ENCODE measurements around the gene VANGL1.
"Not testable (repeated sequence)": the region's sequence is repeated elsewhere in the genome, so short reads cannot be mapped to it uniquely, and the experiment has no call there.

The VANGL1 gene

DNA sequence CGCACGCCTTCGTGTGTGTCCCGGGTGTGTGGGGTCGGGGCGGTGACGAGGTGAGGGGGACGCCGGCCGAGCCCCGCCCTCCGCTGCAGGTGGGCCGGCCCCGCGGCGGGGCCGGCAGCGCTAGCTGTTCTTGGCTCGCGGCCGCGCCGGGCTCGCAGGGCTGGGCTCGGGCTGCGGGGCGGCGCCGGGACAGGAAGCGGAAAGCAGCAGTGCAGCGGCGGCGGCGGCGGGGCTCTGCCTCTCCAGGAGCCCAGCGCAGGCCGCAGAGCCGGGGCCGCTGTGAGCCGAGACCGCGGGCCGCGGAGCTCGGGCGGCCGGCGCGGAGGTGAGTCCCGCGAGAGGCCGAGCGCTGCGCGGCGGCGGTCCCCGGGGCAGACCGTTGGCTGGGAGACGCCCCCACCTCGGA lies at the start of gene VANGL1:
Gene VANGL1 (plus strand): TSS at position 209 of the 406 bp plus-strand sequence. CDS start 9,444 bp downstream, outside the sequence.
- peak; percentile 48 for DNase-seq (ENCODE audit: insufficient read length, low spot score)
- FAIRE-seq, result no peak

DNA sequence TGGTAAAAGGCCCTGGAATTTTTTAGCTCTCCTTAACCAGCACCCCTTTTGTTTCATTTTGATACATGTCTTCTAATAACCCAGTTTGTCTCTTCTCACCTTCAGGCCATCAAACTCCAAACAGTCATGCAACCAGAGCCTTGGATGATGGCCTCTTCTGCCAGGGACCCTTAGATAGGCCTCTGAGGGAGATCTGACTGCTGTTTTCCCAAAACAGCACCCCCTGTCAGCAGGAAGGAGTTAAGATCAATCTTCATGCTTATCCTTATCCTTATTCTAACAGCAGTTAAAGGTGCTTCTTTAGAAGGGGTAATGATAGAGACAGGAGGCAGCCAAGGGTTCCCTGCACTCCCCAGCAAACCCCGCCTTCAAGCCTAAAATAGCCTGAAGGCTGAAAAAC lies 49.5 kb upstream of the VANGL1 start:
- DNase-seq (ENCODE audit: insufficient read length, low spot score) (no peak), FAIRE-seq (no peak)

DNA sequence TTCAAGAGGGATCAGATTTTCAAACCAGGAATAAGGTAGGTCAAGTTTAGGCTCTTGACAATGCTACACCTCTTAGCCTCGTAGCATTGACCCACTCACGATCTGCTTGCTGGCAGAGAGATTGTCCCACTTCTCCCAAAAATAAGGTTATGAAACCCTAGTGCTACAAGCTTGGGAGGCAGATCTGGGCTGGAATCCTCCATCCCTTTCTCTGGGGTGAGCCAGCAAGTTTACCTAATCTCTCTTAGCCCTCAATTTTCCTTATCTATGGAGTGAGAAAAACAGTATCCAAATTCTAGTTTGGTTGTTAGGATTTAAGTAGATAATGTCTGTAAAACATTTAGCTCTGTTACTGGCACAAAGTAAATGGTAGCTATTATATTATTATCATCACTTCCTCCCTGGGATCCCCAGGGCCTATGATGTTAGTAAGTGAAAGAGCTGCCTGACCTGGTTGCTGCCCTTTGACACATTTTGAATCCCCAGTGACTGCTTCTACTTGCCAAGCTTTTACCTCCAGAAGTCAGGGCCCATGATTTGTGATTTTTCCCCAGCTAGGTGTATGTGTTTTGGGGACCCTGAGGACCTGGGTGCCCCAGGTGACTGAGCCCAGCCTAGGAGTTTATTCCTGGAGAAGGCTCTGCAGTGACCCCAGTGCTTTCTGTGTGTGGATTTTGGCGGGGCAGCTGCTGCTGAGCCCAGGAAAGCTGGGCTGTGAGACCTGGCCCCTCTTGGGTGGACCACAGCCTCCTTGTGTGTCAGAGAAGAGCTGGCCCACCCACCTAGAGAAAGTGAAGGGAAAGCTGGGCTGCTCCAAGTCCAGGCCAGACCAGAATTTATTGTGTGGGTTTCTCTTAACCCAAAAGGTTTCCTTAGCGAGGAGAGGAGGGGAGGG lies 48.2 kb upstream of the VANGL1 start:
- no peak for DNase-seq (ENCODE audit: insufficient read length, low spot score)
- FAIRE-seq, result no peak

- no peak for FAIRE-seq
- no peak for DNase-seq (ENCODE audit: insufficient read length, low spot score)
These were observed 47.2 kb upstream of the VANGL1 start for GRCh38 chr1:115594600-115594999.

DNA sequence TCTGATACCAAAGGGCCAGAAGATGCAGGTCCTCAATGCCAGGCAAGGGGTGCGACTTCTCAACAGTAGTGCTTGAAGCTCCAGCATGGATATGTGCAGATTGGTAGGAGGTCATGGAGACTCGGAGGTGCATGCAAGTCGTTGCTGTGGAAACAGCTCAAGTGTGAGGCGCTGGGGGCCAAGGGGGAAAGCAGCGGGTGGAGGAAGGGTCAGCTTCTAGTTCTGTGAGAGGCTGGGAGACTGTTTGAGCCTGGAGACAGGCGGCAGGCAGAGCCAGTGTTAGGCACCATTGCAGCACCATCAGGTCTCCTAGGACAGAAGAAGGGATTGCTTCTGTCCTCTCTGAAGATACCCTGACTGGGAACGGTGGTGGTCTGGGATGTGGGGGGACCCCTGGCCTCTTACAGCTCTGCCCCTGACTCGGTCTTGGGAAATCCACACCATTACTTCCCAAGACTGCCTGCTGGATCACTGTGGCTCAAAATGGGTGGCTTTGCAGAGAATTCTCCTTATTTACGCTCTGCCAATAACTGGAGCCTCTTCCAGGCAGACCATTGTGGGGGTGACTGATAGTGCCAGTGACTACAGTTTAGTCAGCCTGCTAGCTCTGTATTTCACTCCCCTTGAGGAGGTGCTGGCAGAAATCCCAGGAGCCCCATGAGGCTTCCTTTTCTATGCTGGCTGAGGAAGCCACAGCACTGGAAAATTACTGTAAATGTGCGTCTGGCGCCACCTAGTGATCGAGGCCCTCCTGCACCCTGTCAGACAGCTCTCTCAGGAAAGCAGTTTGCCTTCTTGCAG lies 46.3 kb upstream of the VANGL1 start:
- DNase-seq (ENCODE audit: insufficient read length, low spot score) (peak; percentile 69), FAIRE-seq (peak; percentile 75)

DNA sequence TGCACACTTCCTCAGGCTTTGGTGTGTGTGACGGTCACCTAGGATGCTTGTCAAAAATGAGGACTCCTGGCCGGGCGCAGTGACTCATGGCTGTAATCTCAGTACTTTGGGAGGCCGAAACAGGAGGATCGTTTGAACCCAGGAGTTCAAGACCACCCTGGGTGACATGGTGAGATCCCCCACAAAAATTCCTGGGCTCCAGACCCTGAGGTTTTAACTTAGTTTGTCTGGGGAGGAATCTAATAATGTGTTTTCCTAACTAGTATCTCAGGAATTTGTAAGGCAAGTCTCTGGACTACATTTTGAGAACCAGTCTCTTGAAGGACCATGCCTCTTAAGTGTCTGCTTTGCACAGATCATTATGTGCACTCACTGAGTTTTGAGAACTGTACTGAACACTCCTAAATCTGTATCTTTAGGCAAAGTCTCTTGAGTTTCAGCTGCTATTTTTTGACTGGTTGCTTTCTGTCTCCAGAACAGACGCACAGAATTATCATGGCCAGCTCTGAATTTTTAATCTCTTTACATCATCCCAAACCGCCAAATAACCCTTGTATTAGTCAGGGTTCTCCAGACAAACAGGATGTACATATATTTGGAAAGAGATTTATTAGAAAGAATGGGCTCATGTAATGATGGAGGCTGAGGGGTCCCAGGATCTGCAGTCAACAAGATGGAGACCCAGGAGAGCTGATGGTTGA lies 45.5 kb upstream of the VANGL1 start:
- FAIRE-seq, result no peak
- no peak for DNase-seq (ENCODE audit: insufficient read length, low spot score)

DNA sequence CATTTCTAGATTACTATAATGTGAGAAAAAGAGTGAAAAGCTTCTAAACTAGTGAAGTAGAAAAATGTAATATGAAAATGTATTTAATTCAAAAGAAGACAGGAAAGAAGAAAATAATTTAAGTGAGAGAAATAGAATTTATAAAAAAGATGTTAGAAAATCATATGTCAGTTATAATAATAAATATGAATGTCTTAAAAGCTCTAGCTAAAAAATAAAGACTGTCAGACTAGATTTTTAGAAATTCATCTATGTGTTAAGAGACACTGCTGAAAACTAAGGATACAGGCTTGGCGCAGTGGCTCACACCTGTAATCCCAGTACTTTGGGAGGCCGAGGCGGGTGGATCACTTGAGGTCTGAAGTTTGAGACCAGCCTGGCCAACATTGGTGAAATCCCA lies 37.3 kb upstream of the VANGL1 start:
- no peak for FAIRE-seq

DNA sequence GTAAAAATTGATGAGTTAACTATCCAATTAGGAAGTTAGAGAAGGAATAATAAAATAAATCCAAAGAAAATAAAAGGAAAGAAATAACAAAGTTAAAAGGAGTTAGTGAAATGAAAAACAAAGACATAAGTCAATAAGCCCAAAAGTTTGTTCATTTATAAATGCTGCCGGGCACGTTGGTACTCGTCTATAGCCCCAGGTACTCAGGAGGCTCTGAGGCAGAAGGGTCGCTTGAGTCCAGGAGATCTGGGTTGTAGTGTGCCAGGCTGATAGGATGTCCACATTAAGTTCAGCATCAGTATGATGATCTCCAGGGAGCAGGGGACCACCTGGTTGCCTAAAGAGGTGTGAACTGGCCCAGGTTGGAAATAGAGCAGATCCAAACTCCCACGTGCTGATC lies 35.5 kb upstream of the VANGL1 start:
- DNase-seq (ENCODE audit: insufficient read length, low spot score) (no peak), FAIRE-seq (no peak)

More for the DNA sequence above, 37.3 kb upstream of the VANGL1 start:
- DNase-seq (ENCODE audit: insufficient read length, low spot score), result no peak

- no peak for DNase-seq (ENCODE audit: insufficient read length, low spot score)
These were observed 32.7 kb upstream of the VANGL1 start for GRCh38 chr1:115609021-115609420.

GRCh38 chr1:115613767-115614166 lies 28.0 kb upstream of the VANGL1 start:
- DNase-seq (ENCODE audit: insufficient read length, low spot score) (no peak), FAIRE-seq (no peak)

More at GRCh38 chr1:115609021-115609420, 32.7 kb upstream of the VANGL1 start:
- FAIRE-seq, result no peak

DNA sequence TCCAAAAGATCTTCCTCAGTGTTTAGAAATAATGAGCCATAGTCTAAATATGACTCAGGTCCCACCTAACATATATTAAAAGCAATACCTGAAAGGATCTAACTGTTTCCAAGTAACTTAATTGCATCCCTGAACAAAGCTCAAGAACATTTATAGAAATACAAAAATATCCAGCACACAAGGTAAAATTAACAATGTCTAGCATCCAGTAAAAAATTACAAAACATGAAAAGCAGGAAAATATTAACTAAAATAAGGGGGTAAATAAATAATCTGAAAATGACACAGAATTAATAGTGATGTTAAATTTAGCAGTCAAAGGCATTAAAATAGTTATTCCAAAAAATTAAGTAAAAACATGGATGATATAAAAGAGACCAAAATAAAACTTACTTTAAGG lies 21.3 kb upstream of the VANGL1 start:
- FAIRE-seq (no peak), DNase-seq (ENCODE audit: insufficient read length, low spot score) (no peak)

- FAIRE-seq, result no peak
These were observed 20.8 kb upstream of the VANGL1 start for GRCh38 chr1:115620950-115621349.

DNA sequence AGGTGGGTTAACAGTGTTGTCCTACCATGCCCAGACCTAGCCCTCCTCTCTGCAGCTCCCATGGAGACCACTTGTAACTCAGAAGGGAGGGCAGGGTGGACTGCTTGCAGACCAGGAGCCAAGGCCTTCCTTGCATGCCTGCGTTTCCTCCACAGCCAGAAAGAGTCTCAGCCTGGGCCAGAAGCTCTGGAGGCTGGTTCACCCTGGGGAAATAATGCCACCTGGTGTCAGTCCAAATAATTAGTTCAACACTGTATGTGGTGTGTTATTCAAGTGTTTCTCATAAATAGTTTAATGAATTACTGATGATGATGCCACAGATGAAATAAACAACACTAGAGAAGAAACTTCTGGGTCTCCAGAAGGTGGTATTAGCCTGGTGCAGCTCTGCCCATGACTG lies 16.9 kb upstream of the VANGL1 start:
- no peak for DNase-seq (ENCODE audit: insufficient read length, low spot score)
- no peak for FAIRE-seq

More at GRCh38 chr1:115620950-115621349, 20.8 kb upstream of the VANGL1 start:
- DNase-seq (ENCODE audit: insufficient read length, low spot score), result no peak

- FAIRE-seq (no peak), DNase-seq (ENCODE audit: insufficient read length, low spot score) (no peak)
These were observed 11.4 kb upstream of the VANGL1 start for GRCh38 chr1:115630342-115630741.

DNA sequence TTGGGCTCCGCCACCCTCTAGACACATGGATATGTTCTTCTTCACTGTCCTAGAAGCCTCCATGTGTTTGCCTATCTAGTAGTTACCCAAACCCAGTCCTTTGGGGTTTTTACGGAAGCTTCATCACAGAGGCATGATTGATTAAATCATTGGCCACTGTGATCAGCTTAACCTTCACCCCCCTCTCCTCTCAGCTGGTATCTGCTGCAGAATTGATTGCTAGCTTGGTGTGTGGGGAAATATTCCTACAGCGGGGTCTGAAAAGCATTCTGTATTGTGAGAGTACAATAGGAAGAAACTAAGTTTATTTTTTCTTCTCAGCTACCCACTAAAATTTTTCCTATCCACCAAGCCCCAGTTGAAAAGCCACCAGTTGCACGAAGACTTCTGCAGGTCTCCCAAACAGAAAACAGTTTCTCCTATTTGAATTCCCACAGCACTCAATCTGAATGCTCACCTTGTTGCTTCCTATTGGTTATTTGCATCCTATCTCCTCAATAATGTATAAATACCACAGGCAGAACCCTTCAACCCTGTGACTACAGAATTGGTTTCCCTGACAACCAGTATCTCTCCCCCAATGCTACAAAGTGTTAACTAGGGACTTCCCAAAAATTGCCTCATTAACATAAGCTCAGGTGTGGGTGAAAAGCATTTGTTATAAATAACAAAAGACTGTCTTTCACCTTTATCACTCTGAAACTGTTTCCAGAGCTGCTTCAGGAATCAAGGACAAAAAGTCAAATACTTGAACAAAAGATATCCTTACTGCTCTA lies 9.3 kb upstream of the VANGL1 start:
- no peak for DNase-seq (ENCODE audit: insufficient read length, low spot score)
- FAIRE-seq, result no peak

DNA sequence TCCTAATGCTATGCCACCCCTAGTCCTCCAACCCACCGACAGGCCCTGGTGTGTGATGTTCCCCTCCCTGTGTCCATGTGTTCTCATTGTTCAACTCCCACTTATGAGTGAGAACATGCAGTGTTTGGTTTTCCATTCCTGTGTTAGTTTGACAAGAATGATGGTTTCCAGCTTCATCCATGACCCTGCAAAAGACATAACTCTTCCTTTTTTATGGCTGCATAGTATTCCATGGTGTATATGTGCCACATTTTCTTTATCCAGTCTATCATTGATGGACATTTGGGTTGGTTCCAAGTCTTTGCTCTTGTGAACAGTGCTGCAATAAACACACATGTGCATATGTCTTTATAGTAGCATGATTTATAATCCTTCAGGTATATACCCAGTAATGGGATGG lies 8.2 kb upstream of the VANGL1 start:
- not testable (repeated sequence) for FAIRE-seq; DNase-seq (ENCODE audit: insufficient read length, low spot score)

- FAIRE-seq; DNase-seq (ENCODE audit: insufficient read length, low spot score): not testable (repeated sequence)
These were observed 4.5 kb upstream of the VANGL1 start for GRCh38 chr1:115637247-115637646.

DNA sequence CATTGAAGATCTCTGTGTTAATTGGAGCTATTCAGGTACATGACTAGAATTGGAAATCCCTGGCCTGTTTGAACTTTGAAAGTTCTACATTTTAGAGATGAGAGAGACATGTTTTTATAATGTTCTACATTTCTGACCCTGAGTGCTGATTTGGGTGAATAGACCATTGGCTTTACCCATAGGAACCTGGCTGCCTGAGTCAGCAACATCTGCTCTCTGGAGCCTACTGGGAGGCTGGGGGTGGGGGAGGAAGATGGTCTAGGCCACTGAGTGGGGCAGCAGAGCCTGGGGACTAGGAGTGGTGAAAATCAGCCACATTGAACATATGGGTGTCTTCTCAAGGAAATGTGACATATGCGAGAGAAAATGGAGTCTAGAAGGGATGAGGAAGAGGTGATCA lies 1.4 kb upstream of the VANGL1 start:
- FAIRE-seq (no peak), DNase-seq (ENCODE audit: insufficient read length, low spot score) (no peak)

GRCh38 chr1:115642168-115643072 lies 650 bp downstream of the VANGL1 start:
- no peak for FAIRE-seq

More at GRCh38 chr1:115642168-115643072, 650 bp downstream of the VANGL1 start:
- peak; percentile 23 for DNase-seq (ENCODE audit: insufficient read length, low spot score)

Data from HTR-8/SVneo (cell line).